Astrocyte of the hippocampus (primary cell): ENCODE measurements around the gene PCYT1A.
"Not testable (repeated sequence)": the region's sequence is repeated elsewhere in the genome, so short reads cannot be mapped to it uniquely, and the experiment has no call there.

Source experiments
- DNase-seq: peaks from one replicate; pipeline ENCODE4 v3.0.0; 2011; ENCODE audit warnings: low read depth, low spot score

Gene PCYT1A

DNA sequence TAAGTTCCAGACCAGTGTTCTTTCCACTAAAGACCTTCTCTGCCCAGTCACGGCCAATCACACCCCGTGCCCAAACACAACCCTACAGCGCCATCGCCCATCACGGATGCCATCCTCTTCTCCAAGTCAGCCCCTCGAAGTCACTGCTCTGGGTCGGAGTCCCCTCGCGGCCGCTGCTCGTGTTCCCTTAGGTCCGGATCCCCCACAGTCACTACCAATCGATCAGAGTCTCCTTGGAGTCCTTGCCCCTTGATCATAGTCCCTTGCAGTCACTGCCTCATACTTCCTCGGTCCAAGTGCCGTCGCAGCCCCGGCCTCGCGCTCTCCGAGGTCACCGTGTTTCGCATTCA, 461 bp downstream of the PCYT1A start:
- peak; percentile 54 for DNase-seq

DNA sequence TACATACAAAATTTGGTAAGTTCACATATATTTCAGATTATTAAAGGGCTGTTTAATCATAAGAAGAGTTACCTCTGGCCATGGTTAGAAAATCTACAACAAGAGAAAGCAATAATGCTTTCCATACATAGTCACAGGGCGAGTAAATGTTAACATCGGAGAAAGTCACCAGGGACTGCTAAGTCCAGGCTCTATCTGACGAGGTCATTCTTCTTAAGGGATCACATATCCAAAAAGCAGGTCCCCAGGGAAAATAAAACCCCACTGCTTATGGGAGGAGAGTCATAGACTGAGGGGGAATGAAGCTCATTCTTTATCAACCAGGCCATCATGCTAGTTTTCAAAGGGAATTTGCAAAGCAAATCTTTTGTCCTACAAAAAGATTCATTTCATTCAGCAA, 3.1 kb downstream of the PCYT1A start:
- DNase-seq: no peak

DNA sequence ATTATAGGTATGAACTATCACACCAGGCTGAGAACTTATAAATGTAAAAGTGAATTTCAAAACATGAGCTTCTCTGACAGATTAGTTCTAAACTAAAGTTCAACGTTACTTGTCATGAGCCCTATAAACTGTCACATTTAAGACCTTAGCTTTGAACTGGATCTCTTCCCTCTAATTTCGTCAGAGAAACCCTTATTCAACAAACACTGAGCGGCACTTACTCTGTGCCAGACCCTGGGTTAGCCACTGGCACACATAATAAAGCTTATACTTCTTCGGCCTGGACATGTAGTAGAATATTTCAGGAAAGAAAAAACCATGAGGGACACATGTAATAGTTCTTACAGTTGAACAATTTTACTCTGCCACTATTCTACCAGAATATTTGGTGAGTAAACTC, 5.6 kb downstream of the PCYT1A start:
- no peak for DNase-seq

DNA sequence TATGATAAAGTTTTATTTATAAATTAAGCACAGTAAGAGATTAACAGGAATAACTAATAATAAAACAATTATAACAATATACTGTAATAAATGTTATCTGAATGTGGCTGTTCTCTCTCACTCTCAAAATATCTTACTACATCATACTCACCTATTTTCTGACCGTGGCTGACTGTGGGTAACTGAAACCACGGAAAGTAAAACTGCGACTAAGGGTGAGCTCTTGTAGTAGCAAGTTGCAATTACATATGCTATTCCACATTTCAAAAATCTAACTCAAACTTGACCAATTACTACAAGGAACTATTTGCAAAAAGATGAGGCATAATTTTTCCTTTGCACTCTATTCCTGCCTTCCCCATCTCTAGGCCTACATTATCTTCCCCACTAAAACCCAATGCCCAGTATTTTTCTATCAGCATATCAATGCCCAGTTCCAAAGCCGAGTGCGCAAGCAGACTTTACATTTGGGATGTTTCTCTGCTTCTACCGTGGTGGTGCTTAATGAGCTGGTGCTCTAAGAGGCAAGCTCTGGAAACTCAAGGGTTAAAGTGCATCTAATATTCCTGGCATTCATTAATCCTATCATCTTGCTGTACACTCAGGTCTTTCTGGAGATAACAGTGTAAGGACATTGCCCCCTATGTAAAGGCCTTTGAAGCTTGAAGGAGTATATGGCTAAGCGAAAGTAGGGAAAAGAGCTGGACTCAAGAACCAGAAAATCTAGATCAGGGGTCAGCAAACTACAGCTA, 6.7 kb downstream of the PCYT1A start:
- DNase-seq: no peak

DNA sequence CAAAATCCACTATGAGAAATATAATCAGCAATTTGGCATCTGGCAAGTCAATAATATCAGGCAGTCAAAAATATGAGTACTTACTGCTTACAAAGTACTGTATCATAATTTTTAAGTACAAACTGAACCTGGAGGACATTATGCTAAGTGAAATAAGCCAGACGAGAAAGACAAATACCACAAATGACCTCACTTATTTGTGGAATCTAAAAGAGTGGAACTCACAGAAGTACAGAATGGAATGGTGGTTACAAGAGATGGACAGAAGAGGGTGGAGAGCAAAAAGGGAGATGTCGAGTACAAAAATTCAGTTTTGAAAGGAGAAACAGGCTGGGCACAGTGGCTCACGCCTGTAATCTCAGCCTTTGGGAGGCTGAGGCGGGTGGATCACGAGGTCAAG, 12.4 kb downstream of the PCYT1A start:
- DNase-seq: peak; percentile 59

DNA sequence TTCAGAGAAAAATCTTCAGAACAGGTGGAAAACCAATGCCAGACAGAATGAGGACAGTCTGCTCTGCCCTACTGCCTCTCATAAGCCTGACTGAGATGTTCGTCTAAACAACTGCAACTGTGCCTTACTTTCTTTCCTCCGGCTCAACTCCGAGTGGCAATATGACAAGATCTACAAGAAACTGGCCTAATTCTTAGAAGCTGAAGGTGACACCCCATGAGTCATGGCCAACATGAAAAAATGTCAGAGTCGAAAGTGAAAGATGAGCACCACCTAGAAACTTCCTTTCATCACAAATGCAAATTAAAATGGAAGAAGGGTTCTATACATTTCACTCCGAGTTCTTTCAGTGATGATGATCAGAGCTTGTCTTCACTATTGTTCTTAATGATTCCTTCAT, 12.9 kb downstream of the PCYT1A start:
- no peak for DNase-seq

DNA sequence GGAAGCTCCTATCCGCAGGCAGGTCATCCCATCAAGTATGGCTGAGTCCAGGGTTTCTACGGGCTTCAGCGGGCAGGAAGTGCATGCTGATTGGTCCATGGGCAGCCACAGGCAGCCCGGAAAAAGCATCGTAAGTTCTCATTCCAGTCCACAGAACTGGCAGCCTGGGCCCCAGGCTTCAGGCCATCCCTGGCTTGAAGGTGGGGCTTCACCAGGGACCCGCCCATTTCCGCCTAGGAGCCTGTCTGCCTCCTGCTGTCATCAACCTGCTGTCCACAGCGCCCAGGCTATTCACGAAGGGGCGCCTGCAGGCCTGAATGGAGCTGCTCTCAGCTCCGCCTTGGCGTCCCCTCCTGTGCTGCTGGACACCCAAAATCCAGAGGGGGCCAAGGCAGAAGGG, 13.9 kb downstream of the PCYT1A start:
- DNase-seq: no peak

DNA sequence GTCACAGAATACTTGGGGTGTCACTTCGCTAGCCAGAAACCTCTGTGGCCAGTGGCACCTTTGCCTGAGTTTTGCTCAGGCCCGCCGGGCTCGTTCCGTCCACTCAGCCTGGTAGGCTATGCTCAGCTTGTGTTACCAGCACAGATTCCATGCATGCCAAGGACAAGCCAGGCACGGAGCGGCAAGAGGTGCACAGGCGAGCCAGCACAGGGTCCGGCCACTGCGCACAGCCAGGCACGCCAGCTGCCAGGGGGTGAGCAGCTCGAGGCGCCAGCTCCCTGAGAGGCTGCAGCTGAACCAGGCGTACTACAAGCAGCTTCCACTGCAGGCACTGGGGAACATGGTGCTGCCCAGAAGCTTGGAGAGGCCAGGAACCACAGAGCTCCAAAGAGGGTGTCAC, 14.7 kb downstream of the PCYT1A start:
- DNase-seq: no peak

DNA sequence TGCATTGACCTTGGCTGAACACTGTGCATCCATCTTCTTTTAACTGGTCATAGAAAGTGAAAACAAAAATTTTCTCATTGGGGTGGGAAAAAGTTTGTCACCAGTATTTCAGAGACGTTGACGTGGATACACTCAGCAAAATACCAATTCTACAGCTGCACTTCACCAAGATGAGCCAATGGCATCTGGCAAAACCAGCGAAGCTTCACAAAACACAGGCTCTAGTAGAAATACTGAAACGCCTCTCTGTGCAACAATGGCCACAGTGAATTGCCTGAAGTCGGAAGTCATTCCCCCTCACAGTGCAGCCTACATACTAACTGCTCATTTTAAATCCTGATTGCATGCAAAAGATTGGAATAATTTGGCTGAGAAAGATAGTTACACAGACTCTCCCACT, 17.0 kb downstream of the PCYT1A start:
- DNase-seq: no peak

DNA sequence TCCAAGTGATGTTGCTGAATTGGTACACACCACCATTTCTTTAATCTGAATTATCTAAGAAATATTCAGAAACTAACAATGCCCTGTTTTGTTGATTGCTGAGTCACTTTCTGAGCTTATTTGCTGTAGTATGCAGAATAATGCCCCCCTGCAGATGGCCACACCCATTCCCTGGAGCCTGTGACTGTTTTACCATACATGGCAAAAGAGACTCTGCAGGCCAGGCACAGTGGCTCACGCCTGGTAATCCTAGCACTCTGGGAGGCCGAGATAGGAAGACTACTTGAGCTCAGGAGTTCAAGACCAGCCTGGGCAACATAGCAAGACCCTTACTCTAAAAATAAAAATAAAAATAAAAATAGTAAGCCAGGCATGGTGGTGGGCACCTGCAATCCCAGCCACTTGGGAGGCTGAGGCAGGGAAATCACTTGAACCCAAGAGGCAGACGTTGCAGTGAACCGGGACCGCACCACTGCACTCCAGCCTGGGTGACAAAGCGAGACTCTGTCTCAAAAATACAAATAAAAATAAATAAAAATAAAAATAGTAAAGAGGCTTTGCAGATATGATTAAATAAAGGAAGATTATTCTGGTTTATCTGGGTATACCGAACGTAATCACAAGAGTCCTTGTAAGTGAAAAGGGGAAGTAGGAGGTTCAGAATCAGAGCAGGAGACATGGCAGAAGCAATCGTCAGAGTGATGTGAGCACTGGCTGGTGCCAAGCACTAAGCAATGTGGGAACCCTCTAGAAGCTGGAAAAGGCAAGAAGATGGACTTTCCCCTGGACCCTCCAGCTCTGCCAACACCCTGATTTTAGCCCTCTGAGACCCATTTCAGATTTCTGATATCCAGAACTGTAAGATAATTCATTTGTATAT, 19.0 kb downstream of the PCYT1A start:
- peak; percentile 88 for DNase-seq

DNA sequence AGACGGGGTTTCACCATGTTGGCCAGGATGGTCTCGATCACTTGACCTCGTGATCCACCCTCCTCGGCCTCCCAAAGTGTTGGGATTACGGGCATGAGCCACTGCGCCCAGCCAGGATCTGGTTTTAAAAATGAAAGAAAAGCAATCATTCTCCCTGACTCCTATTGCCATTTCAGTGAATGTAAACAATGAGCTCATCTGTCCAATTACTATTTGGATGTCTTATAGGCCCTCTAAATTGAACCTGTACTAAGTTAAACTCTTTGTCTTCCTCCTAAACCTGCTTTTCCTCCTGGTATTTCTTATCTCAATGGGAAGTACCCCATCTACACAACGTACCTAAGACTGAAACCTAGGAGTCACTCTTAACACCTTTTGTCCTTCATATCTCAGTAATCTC, 23.7 kb downstream of the PCYT1A start:
- DNase-seq: no peak

DNA sequence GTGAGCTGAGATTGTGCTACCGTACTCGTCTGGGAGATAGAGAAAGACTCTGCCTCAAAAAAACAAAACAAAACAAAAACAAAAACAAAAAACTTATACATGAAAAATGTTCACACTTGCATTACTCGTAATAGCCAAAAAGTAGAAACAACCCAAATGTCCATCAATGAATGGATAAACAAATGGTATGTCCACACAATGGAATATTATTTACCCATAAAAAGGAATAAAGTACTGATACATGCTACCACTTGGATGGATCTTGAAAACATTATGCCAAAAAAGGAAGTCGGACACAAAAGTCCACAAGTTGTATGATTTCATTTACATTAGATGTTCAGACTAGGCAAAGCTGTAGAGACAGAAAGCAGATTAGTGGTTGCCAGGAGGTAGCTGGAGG, 26.7 kb downstream of the PCYT1A start:
- no peak for DNase-seq

DNA sequence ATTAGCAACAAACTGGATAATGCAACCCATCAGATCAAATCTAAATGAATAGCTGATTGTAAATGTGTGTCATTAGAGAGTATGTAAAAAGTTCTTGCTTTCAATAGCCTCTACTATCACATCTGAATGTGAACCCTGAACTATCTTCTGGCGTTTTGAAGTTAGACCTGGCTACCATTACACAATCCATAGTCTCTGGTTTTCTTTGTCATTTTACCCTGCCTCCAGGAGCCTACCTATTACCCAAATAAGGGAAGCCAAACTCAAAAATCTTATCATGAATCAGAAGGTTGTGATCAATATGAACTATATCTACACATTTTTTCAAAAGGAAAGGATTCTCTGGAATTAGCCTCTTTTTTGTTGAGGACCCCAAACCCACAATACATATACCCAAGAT, 31.8 kb downstream of the PCYT1A start:
- no peak for DNase-seq

DNA sequence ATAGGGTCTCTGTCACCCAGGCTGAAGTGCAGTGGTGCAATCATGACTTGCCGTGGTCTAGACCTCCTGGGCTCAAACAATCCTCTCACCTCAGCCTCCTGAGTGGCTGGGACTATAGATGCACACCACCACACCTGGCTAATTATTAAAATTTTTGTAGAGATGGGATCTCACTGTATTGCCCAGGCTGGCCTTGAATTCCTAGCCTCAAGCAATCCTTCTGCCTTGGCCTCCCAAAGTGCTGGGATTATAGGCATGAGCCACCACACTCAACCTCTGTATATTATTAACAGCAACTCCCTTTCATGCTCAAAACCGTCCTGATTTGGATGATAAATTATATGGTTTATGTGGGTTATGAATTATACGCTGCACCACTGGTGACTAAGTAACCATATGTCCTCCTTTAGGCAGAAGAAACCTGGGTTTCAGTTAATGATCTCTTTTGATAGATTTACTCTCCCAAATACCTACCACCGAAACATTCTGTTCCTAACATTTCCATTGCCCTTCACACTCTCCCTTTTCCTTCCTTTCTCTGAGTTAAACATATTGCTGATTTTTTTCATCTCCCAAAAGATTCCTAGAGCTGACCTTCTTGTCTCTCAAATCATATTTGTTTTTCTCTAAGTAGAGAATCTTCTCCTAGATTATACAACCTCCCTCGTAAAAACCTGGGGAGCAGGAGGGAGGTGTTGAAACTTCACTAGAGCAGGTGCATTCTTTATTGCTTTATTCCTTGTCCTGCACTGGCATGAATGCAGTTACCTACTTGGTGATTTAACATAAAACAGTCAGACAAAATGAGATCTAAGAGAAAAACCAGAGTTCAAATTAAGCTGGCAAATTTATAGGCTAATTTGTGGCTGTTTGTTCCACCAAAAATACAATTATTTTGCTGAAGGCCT, 32.9 kb downstream of the PCYT1A start:
- DNase-seq: no peak

DNA sequence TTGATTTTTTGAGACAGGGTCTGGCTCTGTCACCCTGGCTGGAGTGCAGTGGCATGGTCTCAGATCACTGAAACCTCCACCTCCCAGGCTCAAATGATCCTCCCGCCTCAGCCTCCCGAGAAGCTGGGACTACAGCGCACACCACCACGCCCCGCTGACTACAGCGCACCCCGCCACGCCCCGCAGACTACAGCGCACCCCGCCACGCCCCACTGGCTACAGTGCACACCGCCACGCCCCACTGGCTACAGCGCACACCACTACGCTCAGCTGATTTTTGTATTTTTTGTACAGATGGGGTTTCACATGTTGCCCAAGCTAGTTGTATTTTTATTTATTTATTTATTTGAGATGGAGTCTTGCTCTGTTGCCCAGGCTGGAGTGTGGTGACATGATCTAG, 35.6 kb downstream of the PCYT1A start:
- no peak for DNase-seq

DNA sequence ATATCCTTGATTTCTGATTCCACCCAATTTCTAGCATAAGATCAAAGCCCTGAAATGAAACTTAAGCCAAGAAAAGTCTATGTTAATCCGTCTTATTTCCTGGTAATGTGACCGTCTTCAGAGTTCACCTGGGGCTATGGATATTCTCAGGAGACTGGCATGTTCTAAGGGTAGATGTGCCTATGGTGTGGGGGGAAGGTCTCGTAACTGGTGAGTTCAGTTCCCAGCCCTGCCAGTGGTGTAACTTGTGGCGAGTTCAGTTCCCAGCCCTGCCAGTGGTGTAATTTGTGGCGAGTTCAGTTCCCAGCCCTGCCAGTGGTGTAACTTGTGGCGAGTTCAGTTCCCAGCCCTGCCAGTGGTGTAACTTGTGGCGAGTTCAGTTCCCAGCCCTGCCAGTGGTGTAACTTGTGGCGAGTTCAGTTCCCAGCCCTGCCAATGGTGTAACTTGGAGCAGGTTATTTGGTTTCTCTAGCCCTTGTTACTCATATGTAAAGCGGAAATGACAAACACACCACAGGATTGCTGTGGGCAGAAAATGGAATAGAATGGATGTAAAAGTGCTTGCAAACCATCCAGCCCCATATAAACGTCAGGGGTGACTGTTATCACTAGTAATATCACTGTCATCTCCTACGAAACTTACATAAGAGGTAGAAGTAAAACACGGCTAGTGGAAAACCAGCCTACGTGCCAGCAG, 40.8 kb downstream of the PCYT1A start:
- peak; percentile 43 for DNase-seq

DNA sequence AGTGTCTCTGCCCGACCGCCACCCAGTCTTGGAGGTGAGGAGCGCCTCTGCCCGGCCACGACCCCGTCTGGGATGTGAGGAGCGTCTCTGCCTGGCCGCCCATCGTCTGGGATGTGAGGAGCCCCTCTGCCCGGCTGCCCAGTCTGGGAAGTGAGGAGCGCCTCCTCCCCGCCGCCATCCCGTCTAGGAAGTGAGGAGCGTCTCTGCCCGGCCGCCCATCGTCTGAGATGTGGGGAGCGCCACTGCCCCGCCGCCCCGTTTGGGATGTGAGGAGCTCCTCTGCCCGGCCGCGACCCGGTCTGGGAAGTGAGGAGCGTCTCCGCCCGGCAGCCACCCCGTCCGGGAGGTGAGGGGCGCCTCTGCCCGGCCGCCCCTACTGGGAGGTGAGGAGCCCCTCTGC, 43.4 kb downstream of the PCYT1A start:
- not testable (repeated sequence) for DNase-seq

DNA sequence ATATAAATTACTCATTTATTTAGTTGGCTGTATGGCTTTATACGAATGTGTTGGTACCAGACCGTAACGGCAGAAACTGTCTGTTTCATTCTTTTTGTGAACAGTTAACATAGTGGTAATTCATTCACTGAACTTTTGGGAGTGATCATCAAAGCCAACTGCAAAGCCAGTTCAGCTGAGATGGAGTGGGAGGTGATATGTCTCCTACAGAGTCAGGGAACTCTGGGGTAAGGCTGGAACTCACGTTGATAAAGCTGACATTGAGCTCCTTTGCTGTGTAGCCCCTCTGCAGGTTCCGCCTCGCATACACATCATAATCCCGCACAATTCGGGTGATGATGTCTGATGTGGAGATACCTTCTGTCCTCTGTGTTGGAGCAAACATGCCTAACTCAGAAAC, 45.8 kb downstream of the PCYT1A start:
- DNase-seq: no peak

DNA sequence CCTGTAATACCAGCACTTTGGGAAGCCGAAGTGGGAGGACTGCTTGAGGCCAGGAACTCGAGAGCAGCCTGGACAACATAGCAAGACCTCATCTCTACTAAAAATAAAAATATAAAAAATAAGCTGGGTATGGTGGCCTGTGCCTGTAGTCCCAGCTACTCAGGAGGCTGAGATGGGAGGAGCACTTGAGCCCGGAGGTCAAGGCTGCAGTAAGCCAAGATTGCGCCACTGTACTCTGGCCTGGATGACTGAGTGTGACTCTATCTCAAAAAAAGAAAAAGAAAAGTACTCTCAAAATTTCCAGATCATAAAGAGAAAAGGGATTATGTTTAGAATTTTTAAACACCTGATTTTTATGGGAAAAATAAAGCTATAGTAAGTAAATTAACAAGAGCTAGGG, 47.1 kb downstream of the PCYT1A start:
- no peak for DNase-seq

DNA sequence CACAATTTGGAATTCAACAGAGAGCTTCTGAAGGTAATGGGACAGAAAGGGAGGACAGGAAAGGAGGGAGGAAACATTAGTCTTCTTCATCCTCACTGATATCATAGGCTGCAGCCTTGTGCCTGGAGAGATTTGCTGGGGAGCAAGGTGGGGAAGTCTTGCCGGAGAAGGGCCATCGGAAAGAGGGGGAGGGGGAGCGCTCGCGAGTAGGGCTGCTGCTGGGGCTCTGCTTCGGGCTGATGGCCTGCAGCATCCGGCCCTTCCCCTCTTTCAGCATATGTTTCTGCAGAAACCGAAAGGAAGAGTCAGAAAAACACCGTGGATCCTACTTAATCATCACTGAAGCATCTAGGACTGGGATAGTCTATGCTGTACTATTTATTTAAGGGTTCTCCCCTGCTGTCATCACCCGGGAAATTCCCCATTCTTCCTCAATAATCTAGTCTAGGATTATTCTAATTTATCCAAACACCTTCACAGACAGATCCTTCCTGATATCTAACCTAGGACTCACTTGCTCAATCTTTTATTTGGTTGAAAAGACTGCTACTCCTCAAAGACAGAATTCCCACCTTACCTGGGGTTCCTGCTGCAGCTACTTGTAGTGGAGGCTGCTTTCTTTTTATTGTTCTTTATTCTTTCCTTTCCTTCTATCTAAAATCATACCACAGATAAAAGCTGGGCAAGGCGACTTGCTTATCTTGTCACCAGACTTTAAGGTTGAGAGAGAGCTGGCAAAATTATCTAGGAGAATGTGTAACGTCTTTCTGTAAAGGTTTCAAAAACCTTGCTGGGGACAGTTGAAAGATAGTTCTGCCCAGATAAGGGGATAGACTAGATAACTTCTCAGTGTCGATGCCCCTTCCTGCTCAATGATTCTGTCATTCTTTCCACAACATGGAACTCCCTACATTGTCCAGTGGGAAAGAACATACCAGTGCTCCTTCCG, 48.6 kb downstream of the PCYT1A start:
- no peak for DNase-seq
